H1 (cell line): Measurements from ENCODE around the gene TP63.

Source experiments
- BACH1 ChIP-seq: IDR thresholded peaks from 2 replicates; pipeline ENCODE4 v1.6.1; 2012; ENCODE audit warnings: low read length, improper control_type of control experiment
- BRCA1 ChIP-seq: IDR thresholded peaks from 2 replicates; pipeline ENCODE4 v1.6.1; 2012; ENCODE audit warnings: low read depth, low read length, improper control_type of control experiment
- CHD2 ChIP-seq: IDR thresholded peaks from 2 replicates; pipeline ENCODE4 v1.6.1; 2012; ENCODE audit warnings: low read length, improper control_type of control experiment
- RFX5 ChIP-seq: IDR thresholded peaks from 2 replicates; pipeline ENCODE4 v1.6.1; 2011; ENCODE audit warnings: low read depth, low read length, improper control_type of control experiment, borderline replicate concordance
- SIN3A ChIP-seq, 2 experiments: IDR thresholded peaks in 1 of 2; conservative IDR thresholded peaks in 1 of 2; 2 replicates each; pipeline ENCODE4 v1.6.1; 2011 to 2012; ENCODE audit warnings: low read length in 2 of 2, improper control_type of control experiment in 1 of 2, low read depth in 1 of 2, mild to moderate bottlenecking in 1 of 2
- TF ChIP-seq, protein P1 (sequence below): IDR thresholded peaks from 2 replicates; pipeline ENCODE4 v1.6.1; 2011; ENCODE audit warnings: low read length, improper control_type of control experiment
- TF ChIP-seq, protein P2 (sequence below), 3 experiments: IDR thresholded peaks; 1 replicate in 2 of 3; 2 replicates in 1 of 3; pipeline versions ENCODE4 v1.5.1 to v1.6.1; 2011; ENCODE audit warnings: low read length in 3 of 3, mild to moderate bottlenecking in 3 of 3, inconsistent platforms in 2 of 3, low read depth in 1 of 3, moderate library complexity in 1 of 3; ENCODE audit not compliant: insufficient read depth in 1 of 3; ENCODE audit errors: control extremely low read depth in 1 of 3

DNA sequence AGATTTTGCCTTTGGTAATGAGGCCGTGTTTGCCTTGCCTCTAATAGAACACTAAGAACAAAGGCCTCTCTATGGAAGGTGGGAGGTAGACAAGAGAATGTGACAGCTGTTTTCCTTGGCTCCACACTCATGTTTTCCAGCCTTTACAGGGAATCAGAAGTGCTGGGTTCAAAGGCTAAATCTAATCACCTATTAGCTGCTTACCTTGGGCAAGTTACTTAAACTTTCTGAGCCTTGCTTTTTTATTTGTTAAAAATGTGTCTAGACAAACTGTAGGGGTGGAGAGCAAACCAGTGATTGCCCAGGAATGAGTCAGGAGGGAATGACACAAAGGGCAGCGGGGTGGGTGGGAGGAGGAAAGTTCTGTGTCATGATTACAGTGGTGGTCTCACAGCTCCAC is 310.5 kb downstream of the TP63 start:
- TF ChIP-seq CHD2 = no peak
- no peak for TF ChIP-seq RFX5
- TF ChIP-seq, protein P1, sequence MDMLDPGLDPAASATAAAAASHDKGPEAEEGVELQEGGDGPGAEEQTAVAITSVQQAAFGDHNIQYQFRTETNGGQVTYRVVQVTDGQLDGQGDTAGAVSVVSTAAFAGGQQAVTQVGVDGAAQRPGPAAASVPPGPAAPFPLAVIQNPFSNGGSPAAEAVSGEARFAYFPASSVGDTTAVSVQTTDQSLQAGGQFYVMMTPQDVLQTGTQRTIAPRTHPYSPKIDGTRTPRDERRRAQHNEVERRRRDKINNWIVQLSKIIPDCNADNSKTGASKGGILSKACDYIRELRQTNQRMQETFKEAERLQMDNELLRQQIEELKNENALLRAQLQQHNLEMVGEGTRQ = no peak
- TF ChIP-seq BRCA1 = no peak
- TF ChIP-seq BACH1 = no peak
- TF ChIP-seq SIN3A (conservative IDR thresholded peaks at IDR 0.05 in 1 of 2, IDR thresholded peaks at IDR 0.05 in 1 of 2; ENCODE audit: low read depth in 1 of 2, low read length in 2 of 2) = no peak
- TF ChIP-seq, protein P2, sequence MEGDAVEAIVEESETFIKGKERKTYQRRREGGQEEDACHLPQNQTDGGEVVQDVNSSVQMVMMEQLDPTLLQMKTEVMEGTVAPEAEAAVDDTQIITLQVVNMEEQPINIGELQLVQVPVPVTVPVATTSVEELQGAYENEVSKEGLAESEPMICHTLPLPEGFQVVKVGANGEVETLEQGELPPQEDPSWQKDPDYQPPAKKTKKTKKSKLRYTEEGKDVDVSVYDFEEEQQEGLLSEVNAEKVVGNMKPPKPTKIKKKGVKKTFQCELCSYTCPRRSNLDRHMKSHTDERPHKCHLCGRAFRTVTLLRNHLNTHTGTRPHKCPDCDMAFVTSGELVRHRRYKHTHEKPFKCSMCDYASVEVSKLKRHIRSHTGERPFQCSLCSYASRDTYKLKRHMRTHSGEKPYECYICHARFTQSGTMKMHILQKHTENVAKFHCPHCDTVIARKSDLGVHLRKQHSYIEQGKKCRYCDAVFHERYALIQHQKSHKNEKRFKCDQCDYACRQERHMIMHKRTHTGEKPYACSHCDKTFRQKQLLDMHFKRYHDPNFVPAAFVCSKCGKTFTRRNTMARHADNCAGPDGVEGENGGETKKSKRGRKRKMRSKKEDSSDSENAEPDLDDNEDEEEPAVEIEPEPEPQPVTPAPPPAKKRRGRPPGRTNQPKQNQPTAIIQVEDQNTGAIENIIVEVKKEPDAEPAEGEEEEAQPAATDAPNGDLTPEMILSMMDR (IDR thresholded peaks at IDR 0.05; ENCODE audit: control extremely low read depth in 1 of 3, insufficient read depth in 1 of 3, low read depth in 1 of 3, low read length in 3 of 3) = no peak
